ENCODE measurements around the gene ARHGAP29. TPM values are rescaled to one million over a fixed set of nuclear protein-coding genes. Genes with fewer than 3 reads are reported as not detected.

ARHGAP29 gene
- total RNA-seq, 6 experiments from 2014 or later = 36.9 to 60.3 (median 52.9) TPM

DNA sequence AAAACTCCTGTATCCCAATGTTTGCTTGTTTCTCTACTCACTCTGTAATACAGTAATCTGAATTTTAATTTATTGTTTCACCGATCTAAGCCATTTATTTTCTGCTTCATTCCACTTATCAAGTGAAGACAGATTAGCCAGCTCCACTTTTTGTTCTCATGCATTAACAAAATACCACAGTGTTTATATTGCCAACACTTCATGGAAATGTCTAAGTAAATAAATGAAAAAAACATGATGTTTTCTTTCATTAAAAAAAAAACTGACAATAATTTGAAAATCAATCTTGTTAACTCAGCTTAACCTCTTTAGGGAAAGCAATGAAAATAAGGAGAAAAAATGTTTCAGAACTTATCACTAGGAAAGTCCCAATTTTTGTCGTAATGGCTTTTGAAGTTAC is 11.5 kb downstream of the ARHGAP29 start:
- Mint-ChIP-seq H3K4me3 (no peak overlapping the region), H3K36me3 (ENCODE audit: low read depth) (0 out of 2 replicates have a peak, but pooled peaks cover 2% of the 10 kb centered on the region), H3K9me3 (no peaks in the 10 kb centered on the region), H3K27me3 (ENCODE audit: insufficient read depth) (no peaks in the 10 kb centered on the region), H3K4me1 (ENCODE audit: low read depth) (peaks cover 63% of the 10 kb centered on the region), H3K27ac (no peak overlapping the region)
- no peak for DNase-seq
- no peak for TF ChIP-seq CTCF (IDR thresholded peaks at IDR 0.05)

GRCh38 chr1:94218332-94218731 is 19.1 kb downstream of the ARHGAP29 start:
- no peak for DNase-seq
- Mint-ChIP-seq H3K27me3 (ENCODE audit: insufficient read depth) (peaks cover 2% of the 10 kb centered on the region; the same call in 1 of the 2 replicates), H3K4me1 (ENCODE audit: low read depth) (peaks cover 55% of the 10 kb centered on the region), H3K36me3 (ENCODE audit: low read depth) (peaks cover 31% of the 10 kb centered on the region), H3K4me3 (no peak overlapping the region), H3K9me3 (no peaks in the 10 kb centered on the region), H3K27ac (peak overlapping the region; percentile 19)
- TF ChIP-seq CTCF (IDR thresholded peaks at IDR 0.05) = no peak

DNA sequence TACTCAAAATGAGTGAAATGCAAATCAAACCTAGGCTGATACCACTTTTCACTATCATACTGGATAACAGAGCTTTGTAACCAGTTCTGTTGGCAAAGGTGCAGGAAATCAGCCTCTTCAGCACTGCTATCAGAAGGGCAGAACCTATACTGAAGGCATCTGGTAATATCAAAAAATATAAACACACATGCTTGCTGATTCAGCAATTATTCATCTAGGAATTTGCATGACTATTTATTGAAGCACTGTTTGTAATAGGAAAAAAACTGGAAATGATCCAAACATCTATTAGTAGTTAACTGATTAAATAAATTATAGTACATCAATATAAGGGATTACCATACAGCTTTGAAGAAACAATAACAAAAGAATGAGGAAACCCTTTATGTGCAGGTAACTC is 21.4 kb downstream of the ARHGAP29 start:
- H3K27ac Mint-ChIP-seq = no peak overlapping the region
- peaks cover 4% of the 10 kb centered on the region; the same call in 1 of the 2 replicates for H3K9me3 Mint-ChIP-seq
- H3K4me3 Mint-ChIP-seq = no peak overlapping the region
- peaks cover 44% of the 10 kb centered on the region for H3K4me1 Mint-ChIP-seq (ENCODE audit: low read depth)
- no peak for DNase-seq
- H3K36me3 Mint-ChIP-seq (ENCODE audit: low read depth) = peaks cover 46% of the 10 kb centered on the region
- H3K27me3 Mint-ChIP-seq (ENCODE audit: insufficient read depth) = peaks cover 2% of the 10 kb centered on the region; the same call in 1 of the 2 replicates
- no peak for TF ChIP-seq CTCF (IDR thresholded peaks at IDR 0.05)

DNA sequence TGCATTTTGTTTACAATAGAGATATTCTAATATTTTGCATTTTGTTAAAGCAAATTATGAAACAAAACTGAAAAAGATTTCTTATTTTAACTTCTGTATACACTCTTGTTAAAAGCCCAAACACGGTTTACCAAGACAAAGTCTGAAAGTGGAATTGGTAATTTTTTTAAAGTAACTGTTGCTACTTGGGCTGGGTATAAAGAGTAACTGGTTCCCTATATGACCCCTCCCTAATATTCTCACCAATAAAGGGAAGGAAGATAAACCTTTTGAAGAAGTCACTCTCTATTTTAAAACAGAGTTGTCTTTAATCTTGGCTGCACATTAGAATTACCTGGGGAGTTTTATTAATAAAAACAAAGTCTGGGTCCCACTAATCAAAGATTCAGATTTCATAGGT is 27.4 kb downstream of the ARHGAP29 start:
- no peak overlapping the region for H3K27ac Mint-ChIP-seq
- H3K9me3 Mint-ChIP-seq = peaks cover 10% of the 10 kb centered on the region
- DNase-seq = no peak
- peaks cover 44% of the 10 kb centered on the region for H3K36me3 Mint-ChIP-seq (ENCODE audit: low read depth)
- no peak overlapping the region for H3K4me3 Mint-ChIP-seq
- H3K27me3 Mint-ChIP-seq (ENCODE audit: insufficient read depth) = no peaks in the 10 kb centered on the region
- TF ChIP-seq CTCF (IDR thresholded peaks at IDR 0.05) = no peak
- peaks cover 39% of the 10 kb centered on the region for H3K4me1 Mint-ChIP-seq (ENCODE audit: low read depth)

DNA sequence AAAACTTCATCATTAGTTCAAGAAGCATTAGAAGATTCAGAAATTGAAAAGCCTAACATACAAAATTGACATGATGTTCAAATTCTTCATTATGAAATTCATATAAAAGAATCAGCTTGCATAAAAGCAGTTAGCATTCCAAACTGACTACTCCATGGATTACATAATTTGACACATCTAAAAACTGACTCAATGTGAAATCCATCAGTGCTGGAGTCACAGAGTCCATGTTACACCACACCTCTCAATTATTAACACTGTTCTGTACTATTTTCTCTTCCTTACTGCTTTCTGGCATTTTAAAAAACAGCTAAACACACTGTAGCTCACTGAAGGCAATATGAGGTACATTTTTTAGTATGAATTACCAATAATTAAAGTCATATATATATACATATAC is 28.0 kb downstream of the ARHGAP29 start:
- no peak overlapping the region for H3K27ac Mint-ChIP-seq
- no peak overlapping the region for H3K4me3 Mint-ChIP-seq
- peaks cover 10% of the 10 kb centered on the region for H3K9me3 Mint-ChIP-seq
- no peaks in the 10 kb centered on the region for H3K27me3 Mint-ChIP-seq (ENCODE audit: insufficient read depth)
- peaks cover 47% of the 10 kb centered on the region for H3K36me3 Mint-ChIP-seq (ENCODE audit: low read depth)
- no peak for TF ChIP-seq CTCF (IDR thresholded peaks at IDR 0.05)
- peaks cover 37% of the 10 kb centered on the region for H3K4me1 Mint-ChIP-seq (ENCODE audit: low read depth)
- DNase-seq = no peak

GRCh38 chr1:94207695-94208094 is 29.7 kb downstream of the ARHGAP29 start:
- peak overlapping the region; percentile 42; the same call in 1 of the 2 replicates for H3K27ac Mint-ChIP-seq
- peaks cover 10% of the 10 kb centered on the region for H3K9me3 Mint-ChIP-seq
- TF ChIP-seq CTCF (IDR thresholded peaks at IDR 0.05) = no peak
- H3K4me3 Mint-ChIP-seq = no peak overlapping the region
- no peak for DNase-seq
- peaks cover 34% of the 10 kb centered on the region for H3K4me1 Mint-ChIP-seq (ENCODE audit: low read depth)
- H3K27me3 Mint-ChIP-seq (ENCODE audit: insufficient read depth) = no peaks in the 10 kb centered on the region; the same call in 1 of the 2 replicates
- H3K36me3 Mint-ChIP-seq (ENCODE audit: low read depth) = peaks cover 46% of the 10 kb centered on the region
